HCT116 (cell line): ENCODE measurements around the gene OTOGL. TPM values are rescaled to one million over a fixed set of nuclear protein-coding genes. Genes with fewer than 3 reads are reported as not detected.
"Not testable (repeated sequence)": the region's sequence is repeated elsewhere in the genome, so short reads cannot be mapped to it uniquely, and the experiment has no call there.

Source experiments
- ATAC-seq: fragments of 200-7000 bp; cut with Tn5 transposase; 2 replicates; pipeline ENCODE4 v1.9.1; 2020; ENCODE audit warnings: mild to moderate bottlenecking, moderate library complexity
- BruUV-seq: library from RNA; stranded (reverse); fragments of 400-500 nt; replicated peaks from 2 replicates; lab custom pipeline; 2021; lab: Mats Ljungman, UMichigan
- CTCF ChIA-PET: fragments of 300-600 bp; sonication (Branson Sonifier 250); formaldehyde crosslinking; loops from one replicate; lab custom pipeline; 2021; ENCODE audit warnings: antibody characterized with exemption; lab: Charles Lee
- POLR2A ChIA-PET: fragments of 300-600, 350-600 bp; sonication (Branson Sonifier 250); formaldehyde crosslinking; loops from one replicate; lab custom pipeline; 2021; ENCODE audit warnings: antibody characterized with exemption; lab: Charles Lee
- RAD21 ChIA-PET, 2 experiments: fragments of 300-600 bp; sonication (Branson Sonifier 250); formaldehyde crosslinking; loops; one replicate each; lab custom pipeline; 2023; ENCODE audit warnings: low total read pairs in 2 of 2; ENCODE audit not compliant: uncharacterized antibody in 2 of 2, unreplicated experiment in 2 of 2, low non-redundant PET in 1 of 2; lab: Charles Lee
- DNase-seq: peaks from one replicate; pipeline ENCODE4 v3.0.0-alpha.2; 2010; ENCODE audit warnings: low read depth, low spot score
- H2AFZ ChIP-seq: fragments of 200-600 bp; shearing (Covaris generic), sonication (generic); 2 replicates; pipeline ENCODE4 v1.6.1; 2017; ENCODE audit warnings: low read depth, mixed run types, mixed read lengths, antibody characterized with exemption, low read length; ENCODE audit not compliant: poor library complexity, severe bottlenecking
- H3K27ac ChIP-seq: 2 replicates; pipeline ENCODE4 v1.5.1; 2012; ENCODE audit warnings: low read depth, low read length
- H3K27me3 ChIP-seq: fragments of 200-600 bp; sonication (generic); 2 replicates; pipeline ENCODE4 v1.6.1; 2016; ENCODE audit warnings: mixed run types, low read length, mixed read lengths; ENCODE audit not compliant: insufficient read depth
- H3K36me3 ChIP-seq, 2 experiments: fragments of 200-500 bp in 1 of 2; fragments of 200-600 bp in 1 of 2; sonication (Bioruptor generic) in 1 of 2; sonication (generic) in 1 of 2; 2 replicates each; pipeline versions ENCODE4 v1.5.1 to v1.6.1; 2014 to 2016; ENCODE audit warnings: low read length in 2 of 2, inconsistent platforms in 1 of 2, mixed read lengths in 1 of 2, mixed run types in 1 of 2; ENCODE audit not compliant: insufficient read depth in 2 of 2, control insufficient read depth in 1 of 2
- H3K4me1 ChIP-seq, 2 experiments: fragments of 200-600 bp in 1 of 2; sonication (generic) in 1 of 2; 2 replicates each; pipeline versions ENCODE4 v1.5.1 to v1.6.1; 2012 to 2017; ENCODE audit warnings: low read length in 2 of 2, inconsistent platforms in 1 of 2, mild to moderate bottlenecking in 1 of 2, mixed read lengths in 1 of 2, mixed run types in 1 of 2, moderate library complexity in 1 of 2; ENCODE audit not compliant: insufficient read depth in 2 of 2, control insufficient read depth in 1 of 2
- H3K4me2 ChIP-seq: fragments of 200-600 bp; sonication (generic); 2 replicates; pipeline ENCODE4 v1.6.1; 2017; ENCODE audit warnings: mixed run types, low read length, mixed read lengths
- H3K4me3 ChIP-seq, 2 experiments: fragments of 200-600 bp in 1 of 2; sonication (generic) in 1 of 2; replicated peaks in 1 of 2; 2 replicates each; pipeline ENCODE4 v1.5.1; 2011 to 2016; ENCODE audit warnings: low read length in 2 of 2, control low read depth in 1 of 2, low read depth in 1 of 2, mild to moderate bottlenecking in 1 of 2, mixed read lengths in 1 of 2, mixed run types in 1 of 2
- H3K79me2 ChIP-seq: fragments of 200-600 bp; sonication (generic); 2 replicates; pipeline ENCODE4 v1.6.1; 2017; ENCODE audit warnings: mild to moderate bottlenecking, mixed run types, low read length, moderate library complexity, mixed read lengths; ENCODE audit not compliant: insufficient read depth
- H3K9ac ChIP-seq: fragments of 200-600 bp; sonication (generic); 2 replicates; pipeline ENCODE4 v1.6.1; 2016; ENCODE audit warnings: low read length, mixed read lengths
- H3K9me2 ChIP-seq: fragments of 200-600 bp; sonication (generic), shearing (Covaris generic); 2 replicates; pipeline ENCODE4 v1.6.1; 2017; ENCODE audit warnings: mixed run types, mild to moderate bottlenecking, moderate library complexity; ENCODE audit not compliant: insufficient read depth
- H3K9me3 ChIP-seq, 2 experiments: fragments of 200-500 bp in 1 of 2; fragments of 200-600 bp in 1 of 2; sonication (Bioruptor generic) in 1 of 2; sonication (generic) in 1 of 2; 2 replicates each; pipeline ENCODE4 v1.6.1; 2014 to 2017; ENCODE audit warnings: low read length in 2 of 2, mixed read lengths in 2 of 2, inconsistent platforms in 1 of 2, low read depth in 1 of 2, mild to moderate bottlenecking in 1 of 2, mixed run types in 1 of 2, moderate library complexity in 1 of 2; ENCODE audit not compliant: control insufficient read depth in 1 of 2, insufficient read depth in 1 of 2
- H4K20me1 ChIP-seq: fragments of 200-600 bp; sonication (generic), shearing (Covaris generic); 2 replicates; pipeline ENCODE4 v1.6.1; 2017; ENCODE audit warnings: mixed run types, mild to moderate bottlenecking, moderate library complexity; ENCODE audit not compliant: insufficient read depth
- ELF1 ChIP-seq: IDR thresholded peaks from 2 replicates; pipeline ENCODE4 v1.6.1; 2012; ENCODE audit warnings: low read depth, borderline replicate concordance
- JUND ChIP-seq: IDR thresholded peaks from 2 replicates; pipeline ENCODE4 v1.6.1; 2012
- RAD21 ChIP-seq: IDR thresholded peaks from 2 replicates; pipeline ENCODE4 v1.6.1; 2012; ENCODE audit warnings: low read depth, mild to moderate bottlenecking
- ZFX ChIP-seq: fragments of 450-650 bp; IDR thresholded peaks from 2 replicates; pipeline ENCODE4 v1.6.1; 2017
- intact Hi-C: fragments of 100-400 bp; cut with micrococcal nuclease; formaldehyde crosslinking; loops from 2 replicates; pipeline ENCODE4 v1.10.0; 2022
- total RNA-seq: library from RNA; stranded (reverse); gene quantifications from one replicate; pipeline ENCODE4 v1.2.1, GENCODE V29; 2021; ENCODE audit not compliant: unreplicated experiment
- TF ChIP-seq, protein P1 (sequence below), 3 experiments: fragments of 200-600 bp in 1 of 3; sonication (generic) in 1 of 3; IDR thresholded peaks in 2 of 3; conservative IDR thresholded peaks in 1 of 3; 2 replicates each; pipeline ENCODE4 v1.5.1; 2012 to 2017; ENCODE audit warnings: low read depth in 2 of 3, low read length in 2 of 3, antibody characterized with exemption in 1 of 3, borderline replicate concordance in 1 of 3, control low read depth in 1 of 3, mild to moderate bottlenecking in 1 of 3, mixed read lengths in 1 of 3, mixed run types in 1 of 3, moderate library complexity in 1 of 3; ENCODE audit not compliant: insufficient read depth in 1 of 3
- TF ChIP-seq, protein P2 (sequence below): IDR thresholded peaks from 2 replicates; pipeline ENCODE4 v1.6.1; 2012

OTOGL gene
- total RNA-seq, 1 experiment from 2014 or later: not detected

DNA sequence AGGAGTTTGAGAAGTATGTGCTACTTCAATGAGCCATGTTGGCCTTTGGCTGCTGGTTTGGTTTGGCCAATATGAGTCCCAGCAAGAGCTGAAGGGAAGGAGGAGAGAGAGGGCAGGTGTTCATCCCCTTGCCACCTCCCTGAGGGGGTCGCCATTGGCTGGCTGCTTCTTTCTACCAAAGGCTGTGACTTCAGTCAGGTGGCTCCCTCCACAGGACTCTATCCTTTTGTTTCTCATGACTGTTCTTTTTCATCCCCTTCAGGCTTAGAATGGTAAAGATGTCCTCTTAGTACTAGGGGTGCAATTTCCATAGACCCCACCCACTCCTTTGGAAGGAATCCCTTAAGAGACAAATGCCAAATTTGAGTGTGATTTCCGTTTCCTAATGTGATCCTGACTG lies 31.2 kb upstream of the OTOGL start:
- H3K27me3 ChIP-seq: no peaks in the 10 kb centered on the region
- no peaks in the 10 kb centered on the region for H3K79me2 ChIP-seq
- TF ChIP-seq RAD21: peak; percentile 33; the same call in 1 of the 2 replicates
- TF ChIP-seq JUND: no peak
- no peak for TF ChIP-seq ELF1
- TF ChIP-seq, protein P1, sequence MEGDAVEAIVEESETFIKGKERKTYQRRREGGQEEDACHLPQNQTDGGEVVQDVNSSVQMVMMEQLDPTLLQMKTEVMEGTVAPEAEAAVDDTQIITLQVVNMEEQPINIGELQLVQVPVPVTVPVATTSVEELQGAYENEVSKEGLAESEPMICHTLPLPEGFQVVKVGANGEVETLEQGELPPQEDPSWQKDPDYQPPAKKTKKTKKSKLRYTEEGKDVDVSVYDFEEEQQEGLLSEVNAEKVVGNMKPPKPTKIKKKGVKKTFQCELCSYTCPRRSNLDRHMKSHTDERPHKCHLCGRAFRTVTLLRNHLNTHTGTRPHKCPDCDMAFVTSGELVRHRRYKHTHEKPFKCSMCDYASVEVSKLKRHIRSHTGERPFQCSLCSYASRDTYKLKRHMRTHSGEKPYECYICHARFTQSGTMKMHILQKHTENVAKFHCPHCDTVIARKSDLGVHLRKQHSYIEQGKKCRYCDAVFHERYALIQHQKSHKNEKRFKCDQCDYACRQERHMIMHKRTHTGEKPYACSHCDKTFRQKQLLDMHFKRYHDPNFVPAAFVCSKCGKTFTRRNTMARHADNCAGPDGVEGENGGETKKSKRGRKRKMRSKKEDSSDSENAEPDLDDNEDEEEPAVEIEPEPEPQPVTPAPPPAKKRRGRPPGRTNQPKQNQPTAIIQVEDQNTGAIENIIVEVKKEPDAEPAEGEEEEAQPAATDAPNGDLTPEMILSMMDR (IDR thresholded peaks at IDR 0.05 in 2 of 3, conservative IDR thresholded peaks at IDR 0.05 in 1 of 3; ENCODE audit: borderline replicate concordance in 1 of 3, insufficient read depth in 1 of 3, low read depth in 2 of 3, low read length in 2 of 3): 0 out of 6 replicates have a peak, but pooled peaks of 1 of the 3 experiments have one; percentile 10
- no peak for TF ChIP-seq ZFX
- TF ChIP-seq, protein P2, sequence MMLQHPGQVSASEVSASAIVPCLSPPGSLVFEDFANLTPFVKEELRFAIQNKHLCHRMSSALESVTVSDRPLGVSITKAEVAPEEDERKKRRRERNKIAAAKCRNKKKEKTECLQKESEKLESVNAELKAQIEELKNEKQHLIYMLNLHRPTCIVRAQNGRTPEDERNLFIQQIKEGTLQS: no peak
- H4K20me1 ChIP-seq: no peaks in the 10 kb centered on the region
- no peak overlapping the region for H2AFZ ChIP-seq
- H3K4me3 ChIP-seq: no peak overlapping the region
- H3K9ac ChIP-seq: no peak overlapping the region
- H3K4me2 ChIP-seq: no peak overlapping the region
- ATAC-seq (peak; percentile 53), DNase-seq (no peak)
- intact Hi-C loops: no loop called here
- H3K9me2 ChIP-seq: no peaks in the 10 kb centered on the region
- H3K9me3 ChIP-seq: no peaks in the 10 kb centered on the region
- BruUV-seq: no TSS peak
- ChIA-PET RAD21 (interaction anchor here in 1 of 2 experiments (0.5 kb wide), 1 partner anchor 306 kb away, joined by 4 read pairs; no protein-coding TSS in a partner anchor), POLR2A (no interaction called here), CTCF (no interaction called here)
- no peaks in the 10 kb centered on the region for H3K36me3 ChIP-seq
- H3K27ac ChIP-seq: no peak overlapping the region
- no peaks in the 10 kb centered on the region for H3K4me1 ChIP-seq

DNA sequence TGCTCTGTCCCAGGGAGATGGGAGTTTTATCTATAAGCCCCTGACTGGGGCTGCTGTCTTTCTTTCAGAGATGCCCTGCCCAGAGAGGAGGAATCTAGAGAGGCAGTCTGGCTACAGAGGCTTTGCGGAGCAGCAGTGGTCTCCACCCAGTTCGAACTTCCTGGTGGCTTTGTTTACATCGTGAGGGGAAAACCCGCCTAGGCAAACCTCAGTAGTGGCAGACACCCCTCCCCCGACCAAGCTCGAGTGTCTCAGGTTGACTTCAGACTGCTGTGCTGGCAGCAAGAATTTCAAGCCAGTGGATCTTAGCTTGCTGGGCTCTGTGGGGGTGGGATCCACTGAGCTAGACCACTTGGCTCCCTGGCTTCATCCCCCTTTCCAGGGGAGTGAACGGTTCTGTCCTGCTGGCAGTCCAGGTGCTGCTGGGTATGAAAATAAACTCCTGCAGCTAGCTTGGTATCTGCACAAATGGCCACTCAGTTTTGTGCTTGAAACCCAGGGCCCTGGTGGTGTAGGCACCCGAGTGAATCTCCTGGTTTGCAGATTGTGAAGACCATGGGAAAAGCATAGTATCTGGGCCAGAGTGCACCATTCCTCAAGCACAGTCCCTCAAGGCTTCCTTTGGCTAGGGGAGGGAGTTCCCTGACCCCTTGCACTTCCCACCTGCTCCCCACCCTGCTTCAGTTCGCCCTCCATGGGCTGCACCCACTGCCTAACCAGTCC lies 15.3 kb upstream of the OTOGL start:
- H3K4me3 ChIP-seq, H3K9me3 ChIP-seq, H3K36me3 ChIP-seq, ATAC-seq, RAD21 ChIA-PET, H3K79me2 ChIP-seq, CTCF ChIA-PET, H3K27me3 ChIP-seq, H3K9ac ChIP-seq, H4K20me1 ChIP-seq, BruUV-seq, H3K9me2 ChIP-seq, intact Hi-C loops, H3K4me2 ChIP-seq, POLR2A ChIA-PET, H3K4me1 ChIP-seq, H2AFZ ChIP-seq, DNase-seq, H3K27ac ChIP-seq: not testable (repeated sequence)
